Osteocyte (in vitro differentiated cells): ENCODE results near the gene ZNFX1. TPM values are rescaled to one million over a fixed set of nuclear protein-coding genes. Genes with fewer than 3 reads are reported as not detected.
"Not testable (repeated sequence)": the region's sequence is repeated elsewhere in the genome, so short reads cannot be mapped to it uniquely, and the experiment has no call there.

Source experiments
- DNase-seq: peaks from one replicate; pipeline ENCODE4 v3.0.0; 2021; ENCODE audit warnings: mixed read lengths; ENCODE audit not compliant: unreplicated experiment; ENCODE audit errors: extremely low spot score
- H3K27ac Mint-ChIP-seq: one replicate; pipeline ENCODE4 v1.8.0; 2021; ENCODE audit warnings: mild to moderate bottlenecking, mixed read lengths; ENCODE audit not compliant: unreplicated experiment
- H3K27me3 Mint-ChIP-seq: one replicate; pipeline ENCODE4 v1.8.0; 2021; ENCODE audit warnings: mixed read lengths; ENCODE audit not compliant: unreplicated experiment
- H3K36me3 Mint-ChIP-seq: one replicate; pipeline ENCODE4 v1.8.0; 2021; ENCODE audit warnings: mixed read lengths; ENCODE audit not compliant: unreplicated experiment
- H3K4me1 Mint-ChIP-seq: one replicate; pipeline ENCODE4 v1.8.0; 2021; ENCODE audit warnings: mixed read lengths; ENCODE audit not compliant: unreplicated experiment
- H3K4me3 Mint-ChIP-seq: one replicate; pipeline ENCODE4 v1.8.0; 2021; ENCODE audit warnings: mild to moderate bottlenecking, moderate library complexity, mixed read lengths; ENCODE audit not compliant: unreplicated experiment
- H3K9me3 Mint-ChIP-seq: one replicate; pipeline ENCODE4 v1.8.0; 2021; ENCODE audit warnings: mixed read lengths; ENCODE audit not compliant: unreplicated experiment
- CTCF ChIP-seq: fragments of 200-600 bp; sonication (generic); IDR thresholded peaks from 2 replicates; pipeline ENCODE4 v1.5.0; 2021; ENCODE audit warnings: antibody characterized with exemption, mild to moderate bottlenecking, moderate library complexity
- total RNA-seq: library from RNA; stranded (reverse); gene quantifications from 2 replicates; pipeline ENCODE4 v1.2.1, GENCODE V29; 2021

The ZNFX1 gene
- total RNA-seq, 1 donor from 2014 or later: 48.1 TPM

GRCh38 chr20:49303065-49303552 lies 25.3 kb upstream of the ZNFX1 start:
- Mint-ChIP-seq H3K4me1 (no peaks in the 10 kb centered on the region), H3K9me3 (no peaks in the 10 kb centered on the region), H3K36me3 (no peaks in the 10 kb centered on the region), H3K4me3 (no peak overlapping the region), H3K27ac (no peak overlapping the region), H3K27me3 (peaks cover 2% of the 10 kb centered on the region)
- no peak for TF ChIP-seq CTCF
- DNase-seq: no peak

GRCh38 chr20:49297605-49298530 lies 20.0 kb upstream of the ZNFX1 start:
- Mint-ChIP-seq H3K9me3 (no peaks in the 10 kb centered on the region), H3K36me3 (peaks cover 4% of the 10 kb centered on the region), H3K27me3 (no peaks in the 10 kb centered on the region), H3K27ac (no peak overlapping the region), H3K4me1 (no peaks in the 10 kb centered on the region), H3K4me3 (no peak overlapping the region)
- TF ChIP-seq CTCF: no peak
- DNase-seq: no peak

GRCh38 chr20:49294002-49294654 lies 16.3 kb upstream of the ZNFX1 start:
- not testable (repeated sequence) for DNase-seq, H3K4me3 Mint-ChIP-seq, H3K27ac Mint-ChIP-seq, H3K9me3 Mint-ChIP-seq, H3K4me1 Mint-ChIP-seq, H3K27me3 Mint-ChIP-seq
- peaks cover 28% of the 10 kb centered on the region for H3K36me3 Mint-ChIP-seq

- DNase-seq: no peak
- Mint-ChIP-seq H3K9me3 (no peaks in the 10 kb centered on the region), H3K27me3 (no peaks in the 10 kb centered on the region), H3K36me3 (peaks cover 38% of the 10 kb centered on the region), H3K27ac (no peak overlapping the region), H3K4me1 (peaks cover 10% of the 10 kb centered on the region), H3K4me3 (no peak overlapping the region)
- TF ChIP-seq CTCF: no peak
Measured at GRCh38 chr20:49293122-49293521, 15.3 kb upstream of the ZNFX1 start.

GRCh38 chr20:49292010-49292409 lies 14.2 kb upstream of the ZNFX1 start:
- no peak for DNase-seq
- peak overlapping the region; percentile 7 for H3K27ac Mint-ChIP-seq
- peaks cover 49% of the 10 kb centered on the region for H3K36me3 Mint-ChIP-seq
- no peaks in the 10 kb centered on the region for H3K27me3 Mint-ChIP-seq
- peaks cover 21% of the 10 kb centered on the region for H3K4me1 Mint-ChIP-seq
- H3K4me3 Mint-ChIP-seq: no peak overlapping the region
- no peak for TF ChIP-seq CTCF
- H3K9me3 Mint-ChIP-seq: no peaks in the 10 kb centered on the region
